Activated naive CD4-positive, alpha-beta T cell treated with anti-CD3 and anti-CD28 coated beads, Interleukin-2, amount 50 U/mL, for 72 hours (primary cell): ENCODE data around the gene NAAA. TPM values are rescaled to one million over a fixed set of nuclear protein-coding genes. Genes with fewer than 3 reads are reported as not detected.

Experiments
- ATAC-seq, 2 donors: fragments of 150-1000 bp; cut with Tn5 transposase; 2 replicates each; pipeline ENCODE4 v1.10.0; 2021; ENCODE audit warnings: mild to moderate bottlenecking in 2 of 2, moderate library complexity in 2 of 2
- DNase-seq, 2 donors: peaks; one replicate each; pipeline ENCODE4 v3.0.0; 2021 to 2022; ENCODE audit warnings: low spot score in 2 of 2
- H3K27ac Mint-ChIP-seq, 2 donors: one replicate each; pipeline ENCODE4 v1.8.0; 2022; ENCODE audit warnings: mild to moderate bottlenecking in 2 of 2, mixed read lengths in 2 of 2
- H3K36me3 Mint-ChIP-seq, 2 donors: one replicate each; pipeline ENCODE4 v1.8.0; 2022; ENCODE audit warnings: mixed read lengths in 2 of 2
- H3K9me3 Mint-ChIP-seq, 2 donors: one replicate each; pipeline ENCODE4 v1.8.0; 2022; ENCODE audit warnings: mixed read lengths in 2 of 2
- total RNA-seq, 2 donors: library from RNA; stranded (reverse); gene quantifications; one replicate each; pipeline ENCODE4 v1.2.3, GENCODE V29; 2022

Gene NAAA
- total RNA-seq, 2 donors from 2014 or later = 17.4 to 22.8 TPM

- ATAC-seq (no peak), DNase-seq (no peak)
- H3K9me3 Mint-ChIP-seq = no peaks in the 10 kb centered on the region
- H3K36me3 Mint-ChIP-seq = no peaks in the 10 kb centered on the region
- H3K27ac Mint-ChIP-seq = no peak overlapping the region
Observed at GRCh38 chr4:75891611-75892010, 49.2 kb downstream of the NAAA start.

DNA sequence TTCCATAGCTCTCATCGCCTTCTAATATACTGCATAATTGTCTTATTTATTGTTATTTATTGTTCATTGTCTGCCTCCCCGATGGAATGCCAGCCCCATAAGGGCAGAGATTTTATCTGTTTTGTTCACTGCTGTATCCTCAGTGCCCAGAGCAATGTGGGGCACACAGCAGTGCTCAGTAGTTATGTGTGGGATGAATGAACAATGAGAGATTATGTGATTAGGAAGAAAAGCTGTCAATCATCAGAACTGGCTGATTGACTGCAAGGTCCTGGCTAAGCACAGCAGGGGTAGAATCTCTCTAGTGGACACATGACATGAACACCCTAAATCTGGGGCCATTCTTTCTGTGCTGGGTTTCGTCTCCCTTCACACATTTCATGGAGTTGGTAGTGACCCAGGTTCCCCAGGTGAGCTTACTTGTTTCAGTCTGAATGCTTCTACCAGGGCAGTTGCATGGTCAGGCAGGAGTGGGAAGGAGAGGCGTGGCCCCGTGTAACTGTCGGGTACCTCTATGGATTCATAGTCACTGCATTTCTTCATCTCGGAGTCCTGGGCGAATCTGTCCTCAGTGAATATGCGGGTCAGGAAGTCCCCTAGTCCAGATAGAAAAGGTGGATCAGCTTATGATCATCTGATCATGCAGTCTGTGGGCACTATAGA is 51.1 kb downstream of the NAAA start:
- DNase-seq (no peak), ATAC-seq (no peak)
- Mint-ChIP-seq H3K27ac (no peak overlapping the region), H3K36me3 (no peaks in the 10 kb centered on the region), H3K9me3 (no peaks in the 10 kb centered on the region)

- no peak overlapping the region for H3K27ac Mint-ChIP-seq
- DNase-seq (no peak), ATAC-seq (no peak)
- no peaks in the 10 kb centered on the region for H3K9me3 Mint-ChIP-seq
- H3K36me3 Mint-ChIP-seq = no peaks in the 10 kb centered on the region
Observed at GRCh38 chr4:75886104-75886503, 54.7 kb downstream of the NAAA start.

- no peak for DNase-seq
- Mint-ChIP-seq H3K27ac (no peak overlapping the region), H3K36me3 (no peaks in the 10 kb centered on the region), H3K9me3 (no peaks in the 10 kb centered on the region)
- ATAC-seq = peak in 1 of 2 donors; percentile 78
Observed at GRCh38 chr4:75881476-75881875, 59.3 kb downstream of the NAAA start.

DNA sequence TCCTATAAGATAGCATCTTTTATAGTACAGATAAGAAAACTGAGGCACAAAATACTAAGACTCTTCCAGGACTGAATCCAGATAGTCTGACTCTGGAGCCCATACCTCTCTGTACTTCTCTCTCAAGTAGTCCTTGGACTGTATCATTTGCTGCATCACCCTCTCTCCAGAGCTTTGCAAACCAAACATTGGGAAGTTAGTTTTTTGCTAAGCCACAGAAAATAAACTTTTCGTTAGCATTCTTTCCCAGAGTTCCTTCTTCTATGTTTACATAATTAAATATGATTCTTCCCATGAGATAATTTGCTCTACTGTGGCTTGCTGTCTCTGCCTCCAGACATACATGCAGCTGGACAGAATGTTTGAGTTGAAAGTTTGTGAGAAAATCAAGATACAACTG is 60.5 kb downstream of the NAAA start:
- DNase-seq (no peak), ATAC-seq (no peak)
- no peaks in the 10 kb centered on the region for H3K9me3 Mint-ChIP-seq
- H3K27ac Mint-ChIP-seq = no peak overlapping the region
- no peaks in the 10 kb centered on the region for H3K36me3 Mint-ChIP-seq

DNA sequence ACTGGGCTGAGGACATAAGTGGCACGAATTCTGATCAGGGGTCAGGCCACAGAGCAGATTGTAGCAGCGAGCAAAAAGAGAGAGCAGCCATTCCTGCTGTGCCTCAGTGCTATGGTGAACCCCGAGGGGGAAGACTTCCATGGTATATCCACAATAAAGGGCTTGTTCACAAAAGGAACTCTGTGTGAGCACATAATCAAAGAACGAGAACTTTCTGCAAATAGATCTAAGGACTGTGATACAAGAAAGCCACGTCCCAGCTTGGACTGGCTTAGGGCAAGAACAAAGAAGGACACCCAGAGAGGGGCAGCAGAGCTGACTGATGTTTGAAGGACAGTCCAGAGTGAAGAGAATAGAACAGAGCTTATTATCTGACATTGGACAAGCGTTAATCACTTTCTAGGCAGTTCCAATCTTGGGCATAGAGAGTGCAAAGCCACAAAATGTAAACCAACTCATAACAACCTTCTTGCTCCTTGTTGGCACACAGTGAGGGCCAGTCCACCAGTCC is 62.5 kb downstream of the NAAA start:
- ATAC-seq = no peak

DNA sequence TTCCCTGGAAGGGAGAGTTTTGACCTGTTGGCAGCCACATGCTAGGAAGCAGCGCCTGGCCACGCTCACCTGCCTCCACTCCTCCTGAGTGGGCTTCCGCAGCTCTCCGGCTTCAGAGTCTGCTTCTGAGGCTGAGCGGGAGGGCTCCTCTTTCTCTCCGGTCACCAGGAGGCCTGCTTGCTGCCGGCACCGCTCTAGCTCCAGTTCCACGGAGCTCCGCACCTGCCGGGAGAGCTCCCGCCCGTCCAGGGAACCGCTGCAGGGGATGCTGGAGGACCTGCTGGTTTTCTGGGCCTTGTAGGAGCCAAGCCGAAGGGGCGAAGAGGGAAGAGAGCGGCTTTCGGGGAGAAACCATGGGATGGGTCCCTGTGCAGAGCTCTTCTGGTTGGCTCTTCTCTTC is 64.6 kb downstream of the NAAA start:
- no peaks in the 10 kb centered on the region for H3K9me3 Mint-ChIP-seq
- no peak overlapping the region for H3K27ac Mint-ChIP-seq
- DNase-seq (no peak), ATAC-seq (no peak)
- no peaks in the 10 kb centered on the region for H3K36me3 Mint-ChIP-seq

More for the DNA sequence above, 62.5 kb downstream of the NAAA start:
- no peak for DNase-seq
- no peaks in the 10 kb centered on the region for H3K36me3 Mint-ChIP-seq
- no peaks in the 10 kb centered on the region for H3K9me3 Mint-ChIP-seq
- H3K27ac Mint-ChIP-seq = no peak overlapping the region

GRCh38 chr4:75869100-75869499 is 71.7 kb downstream of the NAAA start:
- no peaks in the 10 kb centered on the region for H3K9me3 Mint-ChIP-seq
- no peaks in the 10 kb centered on the region for H3K36me3 Mint-ChIP-seq
- no peak overlapping the region for H3K27ac Mint-ChIP-seq
- ATAC-seq = no peak
- no peak for DNase-seq

DNA sequence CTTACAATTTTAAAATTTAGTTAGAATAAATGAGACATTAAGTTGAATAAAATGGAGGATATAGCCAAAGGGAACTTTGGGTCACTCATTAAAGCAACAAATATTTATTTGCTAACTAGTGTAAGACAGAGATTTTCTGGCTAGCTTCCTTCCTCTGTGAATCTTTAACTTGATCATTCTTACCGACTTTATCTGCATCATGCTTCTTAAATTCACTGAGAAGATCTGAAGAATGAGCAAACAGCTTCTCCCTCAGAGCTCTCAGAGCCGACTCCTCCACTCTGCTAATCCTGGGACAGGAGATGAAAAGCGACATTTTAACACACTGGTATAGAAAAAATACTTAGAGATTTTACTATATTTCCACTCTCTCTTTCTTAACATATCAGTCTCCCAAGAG is 73.7 kb downstream of the NAAA start:
- no peak for ATAC-seq
- no peak overlapping the region for H3K27ac Mint-ChIP-seq
- H3K36me3 Mint-ChIP-seq = no peaks in the 10 kb centered on the region
- H3K9me3 Mint-ChIP-seq = no peaks in the 10 kb centered on the region
- no peak for DNase-seq

Other genes with a start within 250 kb of the NAAA start
- 10 to 100 TPM; 44.7 to 50.6 TPM for gene USO1, start 216.4 kb downstream of the NAAA start, total RNA-seq
- gene PPEF2, start 38.6 kb downstream of the NAAA start, total RNA-seq = under 1 TPM in 1 of 2 donors, not detected in 1; 0.54 TPM
- gene SDAD1, start 49.9 kb upstream of the NAAA start, total RNA-seq = 10 to 100 TPM; 21.4 to 43.3 TPM
- 1 to 10 TPM in 1 of 2 donors, not detected in 1; 1.4 TPM for gene CXCL9, start 66.5 kb upstream of the NAAA start, total RNA-seq
- 1 to 10 TPM in 1 of 2 donors, under 1 TPM in 1; 0.20 to 1.2 TPM for gene CXCL10, start 82.5 kb upstream of the NAAA start, total RNA-seq
- gene CXCL11, start 95.1 kb upstream of the NAAA start, total RNA-seq = under 1 TPM; 0.21 to 0.23 TPM
- gene ART3, start 133.7 kb upstream of the NAAA start, total RNA-seq = under 1 TPM in 1 of 2 donors, not detected in 1; 0.82 TPM
- gene NUP54, start 207.4 kb upstream of the NAAA start, total RNA-seq = 10 to 100 TPM; 63.6 to 72.8 TPM